ENCODE measurements around the gene HPN. TPM values are rescaled to one million over a fixed set of nuclear protein-coding genes. Genes with fewer than 3 reads are reported as not detected.
"Not testable (repeated sequence)": the region's sequence is repeated elsewhere in the genome, so short reads cannot be mapped to it uniquely, and the experiment has no call there.

HPN gene
- total and polyA plus RNA-seq, 2 donors, result 0.73 TPM; not detected in 1

- H3K36me3 ChIP-seq (ENCODE audit: insufficient read depth); H3K4me3 ChIP-seq (ENCODE audit: low read depth, low read length); H3K27ac ChIP-seq (ENCODE audit: low read depth); DNase-seq (ENCODE audit: extremely low spot score); H3K4me1 ChIP-seq (ENCODE audit: insufficient read depth): not testable (repeated sequence)
- WGBS, result 75% methylated on average over 10 of the region's 10 CpGs
Measured at GRCh38 chr19:35103614-35104013, 62.1 kb downstream of the HPN start.

DNA sequence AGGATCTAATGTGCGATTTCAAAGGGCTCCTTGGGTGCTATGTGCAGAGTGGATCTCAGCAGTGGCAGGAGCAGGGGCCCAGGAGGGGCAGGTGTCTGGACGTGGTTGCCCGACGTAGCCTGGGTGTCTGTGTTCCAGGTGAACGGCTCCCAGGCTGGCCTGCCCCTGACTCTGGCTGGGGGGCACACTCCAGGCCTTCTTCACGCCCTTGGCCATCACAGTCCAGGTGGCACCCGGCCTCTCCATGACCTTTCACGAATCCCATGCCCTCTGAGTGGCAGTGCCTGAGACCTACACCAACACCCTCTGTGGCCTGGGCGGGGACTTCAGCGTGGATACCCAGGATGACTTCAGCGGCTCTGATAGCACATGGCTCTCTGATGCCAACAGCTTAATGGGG, 62.8 kb downstream of the HPN start:
- no peaks in the 10 kb centered on the region for H3K4me1 ChIP-seq (ENCODE audit: insufficient read depth)
- no peak overlapping the region for H3K4me3 ChIP-seq (ENCODE audit: low read depth, low read length)
- H3K36me3 ChIP-seq (ENCODE audit: insufficient read depth), result no peaks in the 10 kb centered on the region
- no peak for DNase-seq (ENCODE audit: extremely low spot score)
- 88% methylated on average over 11 of the region's 11 CpGs for WGBS
- H3K27ac ChIP-seq (ENCODE audit: low read depth), result no peak overlapping the region

DNA sequence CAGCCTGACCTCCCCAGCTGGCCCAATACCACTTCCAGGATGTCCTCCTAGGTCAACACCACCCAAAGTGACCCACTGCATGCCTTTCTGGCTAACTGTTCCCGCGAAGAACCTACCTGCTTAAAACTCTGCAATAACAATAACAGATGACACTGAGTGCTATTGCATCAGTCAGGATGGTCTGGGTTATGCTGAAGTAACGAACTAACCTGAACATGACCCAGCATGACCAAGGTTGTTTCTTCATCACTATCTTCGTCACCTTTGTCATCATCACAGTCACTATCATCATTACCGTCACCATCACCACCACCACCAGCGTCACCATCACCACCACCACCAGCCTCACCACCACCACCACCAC, 63.5 kb downstream of the HPN start:
- WGBS, result 98% methylated on average over 6 of the region's 6 CpGs
- H3K4me3 ChIP-seq (ENCODE audit: low read depth, low read length), result no peak overlapping the region
- H3K4me1 ChIP-seq (ENCODE audit: insufficient read depth), result no peaks in the 10 kb centered on the region
- DNase-seq (ENCODE audit: extremely low spot score), result no peak
- no peaks in the 10 kb centered on the region for H3K36me3 ChIP-seq (ENCODE audit: insufficient read depth)
- no peak overlapping the region for H3K27ac ChIP-seq (ENCODE audit: low read depth)

- WGBS, result 82% methylated on average over 30 of the region's 30 CpGs
- no peaks in the 10 kb centered on the region for H3K36me3 ChIP-seq (ENCODE audit: insufficient read depth)
- no peaks in the 10 kb centered on the region for H3K4me1 ChIP-seq (ENCODE audit: insufficient read depth)
- H3K27ac ChIP-seq (ENCODE audit: low read depth), result no peak overlapping the region
- H3K4me3 ChIP-seq (ENCODE audit: low read depth, low read length), result no peak overlapping the region
- no peak for DNase-seq (ENCODE audit: extremely low spot score)
Measured at GRCh38 chr19:35105411-35106290, 64.1 kb downstream of the HPN start.

- H3K36me3 ChIP-seq (ENCODE audit: insufficient read depth), result no peaks in the 10 kb centered on the region
- H3K4me3 ChIP-seq (ENCODE audit: low read depth, low read length), result no peak overlapping the region
- no peak overlapping the region for H3K27ac ChIP-seq (ENCODE audit: low read depth)
- DNase-seq (ENCODE audit: extremely low spot score), result no peak
- 88% methylated on average over 9 of the region's 9 CpGs for WGBS
- no peaks in the 10 kb centered on the region for H3K4me1 ChIP-seq (ENCODE audit: insufficient read depth)
Measured at GRCh38 chr19:35106291-35106583, 64.7 kb downstream of the HPN start.

DNA sequence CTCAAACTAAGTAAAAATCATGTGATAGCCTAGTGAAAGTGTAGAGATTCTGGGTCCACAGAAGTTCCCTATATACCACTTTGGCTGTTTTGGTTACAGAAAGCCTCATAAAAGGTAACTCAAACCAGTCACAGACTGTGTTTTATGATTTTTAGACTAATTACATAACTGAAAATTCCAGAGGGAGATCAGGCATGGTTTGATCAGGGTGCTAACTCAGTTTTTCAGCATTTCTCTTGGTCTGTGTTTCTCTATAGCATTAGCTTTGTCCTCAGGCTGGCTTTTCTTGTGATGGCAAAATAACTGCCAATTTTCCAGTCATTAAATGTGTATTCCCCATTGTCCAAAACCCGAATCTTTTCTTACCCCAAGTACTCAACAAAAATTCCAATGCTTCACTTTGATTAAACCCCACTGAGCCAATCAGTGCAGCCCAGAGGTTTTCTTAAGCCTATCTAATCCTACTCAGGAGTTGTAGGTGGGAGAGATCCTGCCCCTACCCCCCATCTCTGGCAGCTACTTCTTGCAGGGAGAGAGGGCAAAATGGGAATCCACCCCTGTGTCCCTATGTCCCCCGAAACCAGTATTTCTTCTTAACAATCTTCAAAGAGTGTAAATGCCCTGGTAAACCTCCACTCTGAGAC, 65.5 kb downstream of the HPN start:
- no peak overlapping the region for H3K4me3 ChIP-seq (ENCODE audit: low read depth, low read length)
- no peak for DNase-seq (ENCODE audit: extremely low spot score)
- H3K27ac ChIP-seq (ENCODE audit: low read depth), result peak overlapping the region; percentile 2
- no peaks in the 10 kb centered on the region for H3K36me3 ChIP-seq (ENCODE audit: insufficient read depth)
- no peaks in the 10 kb centered on the region for H3K4me1 ChIP-seq (ENCODE audit: insufficient read depth)
- WGBS, result 43% methylated on average over 2 of the region's 2 CpGs

GRCh38 chr19:35107545-35107944, 66.0 kb downstream of the HPN start:
- no peak overlapping the region for H3K4me3 ChIP-seq (ENCODE audit: low read depth, low read length)
- H3K36me3 ChIP-seq (ENCODE audit: insufficient read depth), result no peaks in the 10 kb centered on the region
- no peaks in the 10 kb centered on the region for H3K4me1 ChIP-seq (ENCODE audit: insufficient read depth)
- no peak overlapping the region for H3K27ac ChIP-seq (ENCODE audit: low read depth)
- 39% methylated on average over 5 of the region's 5 CpGs for WGBS
- no peak for DNase-seq (ENCODE audit: extremely low spot score)

DNA sequence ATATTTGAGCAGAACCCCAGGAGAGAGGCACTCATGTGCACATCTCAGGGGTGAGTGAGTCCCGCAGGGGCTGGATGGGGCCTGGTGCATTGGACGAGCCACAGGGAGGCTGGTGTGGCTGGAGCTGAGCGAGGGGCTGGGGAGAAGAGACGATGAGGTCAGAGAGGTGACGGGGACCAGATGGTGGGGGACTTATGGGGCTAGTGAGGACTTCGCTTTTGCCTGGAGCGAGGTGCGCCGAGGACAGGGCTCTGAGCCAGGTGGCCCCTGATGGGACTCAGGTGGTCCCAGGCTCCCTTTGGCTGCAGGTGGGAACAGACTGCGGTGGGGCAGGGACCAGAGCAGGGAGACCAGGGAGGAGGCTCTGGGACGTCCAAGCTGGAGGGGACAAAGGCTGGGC, 67.2 kb downstream of the HPN start:
- no peak for DNase-seq (ENCODE audit: extremely low spot score)
- Histone ChIP-seq H3K36me3 (ENCODE audit: insufficient read depth) (no peaks in the 10 kb centered on the region), H3K27ac (ENCODE audit: low read depth) (no peak overlapping the region), H3K4me3 (ENCODE audit: low read depth, low read length) (no peak overlapping the region), H3K4me1 (ENCODE audit: insufficient read depth) (no peaks in the 10 kb centered on the region)
- 84% methylated on average over 11 of the region's 11 CpGs for WGBS

- DNase-seq (ENCODE audit: extremely low spot score), result no peak
- Histone ChIP-seq H3K27ac (ENCODE audit: low read depth) (no peak overlapping the region), H3K4me3 (ENCODE audit: low read depth, low read length) (no peak overlapping the region), H3K36me3 (ENCODE audit: insufficient read depth) (no peaks in the 10 kb centered on the region), H3K4me1 (ENCODE audit: insufficient read depth) (no peaks in the 10 kb centered on the region)
- WGBS, result 68% methylated on average over 22 of the region's 22 CpGs
Measured at GRCh38 chr19:35109395-35110112, 68.0 kb downstream of the HPN start.

DNA sequence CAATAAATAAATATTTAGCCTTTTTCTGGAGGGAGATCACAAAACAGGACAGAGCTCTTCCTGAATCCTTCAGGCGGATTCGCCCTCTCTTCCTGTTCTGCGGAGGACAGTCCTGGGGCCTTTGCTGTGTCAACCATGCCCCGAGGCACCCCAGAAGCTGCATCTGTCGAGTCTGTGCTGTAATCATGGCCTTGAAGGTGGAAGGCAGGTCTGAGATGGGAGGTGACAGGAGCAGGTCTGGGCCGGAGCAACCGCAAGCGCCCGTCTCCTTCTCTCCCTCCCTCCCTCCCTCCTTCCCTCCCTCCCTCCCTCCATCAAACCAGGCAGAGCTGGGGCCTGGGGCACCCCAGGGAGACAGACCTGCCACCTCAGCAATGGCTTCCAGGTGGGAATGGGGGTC, 69.5 kb downstream of the HPN start:
- 56% methylated on average over 9 of the region's 9 CpGs for WGBS
- Histone ChIP-seq H3K27ac (ENCODE audit: low read depth) (no peak overlapping the region), H3K36me3 (ENCODE audit: insufficient read depth) (no peaks in the 10 kb centered on the region), H3K4me1 (ENCODE audit: insufficient read depth) (no peaks in the 10 kb centered on the region), H3K4me3 (ENCODE audit: low read depth, low read length) (no peak overlapping the region)
- no peak for DNase-seq (ENCODE audit: extremely low spot score)

GRCh38 chr19:35112995-35113688, 71.6 kb downstream of the HPN start:
- peak overlapping the region; percentile 18 for H3K27ac ChIP-seq (ENCODE audit: low read depth)
- WGBS, result 84% methylated on average over 15 of the region's 15 CpGs
- no peak for DNase-seq (ENCODE audit: extremely low spot score)

GRCh38 chr19:35114353-35115176, 73.0 kb downstream of the HPN start:
- Histone ChIP-seq H3K36me3 (ENCODE audit: insufficient read depth) (no peaks in the 10 kb centered on the region), H3K4me3 (ENCODE audit: low read depth, low read length) (no peak overlapping the region)

More at GRCh38 chr19:35112995-35113688, 71.6 kb downstream of the HPN start:
- no peaks in the 10 kb centered on the region for H3K4me1 ChIP-seq (ENCODE audit: insufficient read depth)
- no peak overlapping the region for H3K4me3 ChIP-seq (ENCODE audit: low read depth, low read length)
- no peaks in the 10 kb centered on the region for H3K36me3 ChIP-seq (ENCODE audit: insufficient read depth)

More at GRCh38 chr19:35114353-35115176, 73.0 kb downstream of the HPN start:
- Histone ChIP-seq H3K4me1 (ENCODE audit: insufficient read depth) (no peaks in the 10 kb centered on the region), H3K27ac (ENCODE audit: low read depth) (peak overlapping the region; percentile 61)
- DNase-seq (ENCODE audit: extremely low spot score), result no peak
- WGBS, result 10% methylated on average over 23 of the region's 23 CpGs
